Measurements from ENCODE around the gene IGLL5. TPM values are rescaled to one million over a fixed set of nuclear protein-coding genes. Genes with fewer than 3 reads are reported as not detected.

Gene IGLL5
- total RNA-seq, result 1 to 10 TPM in 1 of 2 donors, under 1 TPM in 1; 0.94 to 1.4 TPM
- 9.8 TPM for polyA plus RNA-seq (ENCODE audit: insufficient read depth, low read depth, low replicate concordance)
- long read RNA-seq, donor 1, result 0 reads
- long read RNA-seq, donor 2, result 0 reads

GRCh38 chr22:22887621-22888503 is at the start of gene IGLL5:
Gene IGLL5, plus strand, starts transcription at chr22:22887816. Its CDS starts 238 bp downstream, at chr22:22888054.
- H3K4me1 ChIP-seq, result no peaks in the 10 kb centered on the region
- no peaks in the 10 kb centered on the region for H3K9me3 ChIP-seq
- no peaks in the 10 kb centered on the region for H3K27me3 ChIP-seq
- no peak for DNase-seq
- TF ChIP-seq, protein P1, sequence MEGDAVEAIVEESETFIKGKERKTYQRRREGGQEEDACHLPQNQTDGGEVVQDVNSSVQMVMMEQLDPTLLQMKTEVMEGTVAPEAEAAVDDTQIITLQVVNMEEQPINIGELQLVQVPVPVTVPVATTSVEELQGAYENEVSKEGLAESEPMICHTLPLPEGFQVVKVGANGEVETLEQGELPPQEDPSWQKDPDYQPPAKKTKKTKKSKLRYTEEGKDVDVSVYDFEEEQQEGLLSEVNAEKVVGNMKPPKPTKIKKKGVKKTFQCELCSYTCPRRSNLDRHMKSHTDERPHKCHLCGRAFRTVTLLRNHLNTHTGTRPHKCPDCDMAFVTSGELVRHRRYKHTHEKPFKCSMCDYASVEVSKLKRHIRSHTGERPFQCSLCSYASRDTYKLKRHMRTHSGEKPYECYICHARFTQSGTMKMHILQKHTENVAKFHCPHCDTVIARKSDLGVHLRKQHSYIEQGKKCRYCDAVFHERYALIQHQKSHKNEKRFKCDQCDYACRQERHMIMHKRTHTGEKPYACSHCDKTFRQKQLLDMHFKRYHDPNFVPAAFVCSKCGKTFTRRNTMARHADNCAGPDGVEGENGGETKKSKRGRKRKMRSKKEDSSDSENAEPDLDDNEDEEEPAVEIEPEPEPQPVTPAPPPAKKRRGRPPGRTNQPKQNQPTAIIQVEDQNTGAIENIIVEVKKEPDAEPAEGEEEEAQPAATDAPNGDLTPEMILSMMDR (IDR thresholded peaks at IDR 0.05), result no peak
- no peak for TF ChIP-seq POLR2A (IDR thresholded peaks at IDR 0.05)
- intact Hi-C loops (cut with DNase I; ENCODE audit: low total_unique reads), result no loop called here
- H3K27ac ChIP-seq, result no peak within 1 kb of the TSS
- no peak within 1 kb of the TSS for H3K4me3 ChIP-seq
- WGBS, 2 donors, result 92 to 95% methylated on average over 7 to 15 of the region's 15 CpGs
- no peaks in the 10 kb centered on the region for H3K36me3 ChIP-seq (ENCODE audit: low read depth, missing control alignments)

DNA sequence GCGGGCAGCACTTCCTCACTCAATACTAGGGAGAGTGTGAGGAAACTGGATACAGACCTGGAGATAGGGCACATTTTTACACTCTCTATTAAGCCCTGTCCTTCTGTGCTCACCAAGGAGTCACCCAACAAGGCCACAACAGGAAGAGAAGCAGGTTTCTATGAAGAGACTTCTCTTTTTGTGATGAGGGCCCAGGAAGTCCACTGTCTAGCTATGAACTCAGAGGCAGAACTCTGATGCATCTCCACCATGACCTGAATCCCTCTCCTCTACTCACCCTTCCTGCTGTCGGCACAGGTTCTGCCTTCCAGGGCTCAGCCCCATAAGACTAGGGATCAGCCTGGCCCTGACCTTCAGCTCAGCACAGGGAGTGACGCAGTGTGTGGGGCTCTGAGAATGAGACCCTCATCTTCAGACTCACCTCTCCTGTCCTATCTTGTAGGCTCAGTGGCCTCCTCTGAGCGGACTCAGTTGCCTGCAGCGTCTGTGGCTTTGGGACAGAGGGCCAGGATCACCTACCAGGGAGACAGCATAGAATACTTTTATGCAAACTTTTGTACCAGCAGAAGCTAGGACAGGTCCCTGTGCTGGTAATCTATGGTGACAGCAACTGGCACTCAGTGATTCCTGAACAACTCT is 49.3 kb upstream of the IGLL5 start:
- no peak for DNase-seq
- Histone ChIP-seq H3K36me3 (ENCODE audit: low read depth, missing control alignments) (no peaks in the 10 kb centered on the region), H3K27ac (no peak overlapping the region), H3K9me3 (no peaks in the 10 kb centered on the region), H3K4me3 (no peak overlapping the region), H3K4me1 (no peaks in the 10 kb centered on the region), H3K27me3 (no peaks in the 10 kb centered on the region)
- intact Hi-C loops (cut with DNase I; ENCODE audit: low total_unique reads), result no loop called here
- TF ChIP-seq, protein P1 (IDR thresholded peaks at IDR 0.05), result no peak
- no peak for TF ChIP-seq POLR2A (IDR thresholded peaks at IDR 0.05)
- WGBS, 2 donors, result 88 to 96% methylated on average over 5 of the region's 5 CpGs

DNA sequence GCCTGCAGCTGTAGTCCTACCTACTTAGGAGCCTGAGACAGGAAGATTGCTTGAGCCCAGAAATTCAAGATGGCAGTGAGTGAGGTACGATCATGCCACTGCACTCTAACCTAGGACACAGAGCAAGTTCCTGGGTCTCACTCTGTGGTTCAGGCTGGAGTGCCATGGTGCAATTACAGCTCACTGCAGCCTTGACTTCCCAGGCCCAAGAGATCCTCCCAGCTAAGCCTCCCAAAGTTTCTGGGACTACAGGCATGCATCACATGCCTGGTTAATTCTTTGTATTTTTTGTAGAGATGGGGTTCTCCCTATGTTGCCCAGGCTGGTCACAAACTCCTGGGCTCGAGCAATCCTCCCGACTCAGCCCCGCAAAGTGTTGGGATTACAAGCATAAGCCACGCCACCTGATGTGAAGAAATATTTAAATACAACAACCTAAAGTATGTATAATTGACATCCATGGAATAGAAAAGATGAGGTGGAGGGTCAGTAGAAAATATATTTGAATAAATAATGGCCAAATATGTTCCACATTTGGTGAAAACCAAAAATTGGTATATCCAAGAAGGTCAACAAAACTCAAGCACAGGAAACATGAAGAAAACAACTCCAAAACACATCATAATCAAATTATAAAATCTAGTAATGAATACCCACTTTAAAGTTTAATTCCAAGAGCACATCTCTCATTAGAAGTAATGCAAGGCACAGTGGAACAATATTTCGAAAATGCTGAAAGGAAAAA is 47.9 kb upstream of the IGLL5 start:
- H3K4me3 ChIP-seq, result no peak overlapping the region
- no peak overlapping the region for H3K27ac ChIP-seq
- WGBS, 2 donors, result 85 to 87% methylated on average over 6 of the region's 6 CpGs
- no peaks in the 10 kb centered on the region for H3K27me3 ChIP-seq
- no peak for TF ChIP-seq POLR2A (IDR thresholded peaks at IDR 0.05)
- TF ChIP-seq, protein P1 (IDR thresholded peaks at IDR 0.05), result no peak
- H3K36me3 ChIP-seq (ENCODE audit: low read depth, missing control alignments), result no peaks in the 10 kb centered on the region
- no peaks in the 10 kb centered on the region for H3K4me1 ChIP-seq
- H3K9me3 ChIP-seq, result no peaks in the 10 kb centered on the region
- intact Hi-C loops (cut with DNase I; ENCODE audit: low total_unique reads), result no loop called here
- no peak for DNase-seq

- H3K9me3 ChIP-seq, result no peaks in the 10 kb centered on the region
- no peaks in the 10 kb centered on the region for H3K27me3 ChIP-seq
- H3K27ac ChIP-seq, result no peak overlapping the region
- no peak overlapping the region for H3K4me3 ChIP-seq
- no peaks in the 10 kb centered on the region for H3K4me1 ChIP-seq
- intact Hi-C loops (cut with DNase I; ENCODE audit: low total_unique reads), result no loop called here
- no peak for DNase-seq
- no peaks in the 10 kb centered on the region for H3K36me3 ChIP-seq (ENCODE audit: low read depth, missing control alignments)
- TF ChIP-seq, protein P1 (IDR thresholded peaks at IDR 0.05), result no peak
- TF ChIP-seq POLR2A (IDR thresholded peaks at IDR 0.05), result no peak
- WGBS, 2 donors, result 82 to 83% methylated on average over 2 of the region's 2 CpGs
Observed at GRCh38 chr22:22840780-22841179, 46.8 kb upstream of the IGLL5 start.

Data from testis (tissue), 5 donors.